Caco-2 (cell line): ENCODE results near the gene CRELD2. TPM values are rescaled to one million over a fixed set of nuclear protein-coding genes. Genes with fewer than 3 reads are reported as not detected.

Source experiments
- BruUV-seq: library from RNA; stranded (reverse); fragments of 400-500 nt; replicated peaks from 2 replicates; lab custom pipeline; 2021; lab: Mats Ljungman, UMichigan
- CTCF ChIA-PET: fragments of 300-600 bp; sonication (Branson Sonifier 250); formaldehyde crosslinking; loops from one replicate; lab custom pipeline; 2022; ENCODE audit warnings: antibody characterized with exemption; lab: Charles Lee
- POLR2A ChIA-PET: fragments of 300-600 bp; sonication (Branson Sonifier 250); formaldehyde crosslinking; loops from one replicate; lab custom pipeline; 2022; ENCODE audit warnings: antibody characterized with exemption; lab: Charles Lee
- DNase-seq, 2 experiments: peaks; one replicate each; pipeline versions ENCODE4 v3.0.0 to v3.0.0-alpha.2; 2020 to 2022
- H3K27me3 ChIP-seq: replicated peaks from 2 replicates; pipeline ENCODE4 v1.6.0; 2011; ENCODE audit warnings: low read length; ENCODE audit not compliant: control insufficient read depth, insufficient read depth
- H3K36me3 ChIP-seq: 2 replicates; pipeline ENCODE4 v1.5.1; 2011; ENCODE audit warnings: low read length; ENCODE audit not compliant: control insufficient read depth, insufficient read depth
- H3K4me1 ChIP-seq: fragments of 250-450 bp; sonication (Bioruptor Pico); 2 replicates; pipeline ENCODE4 v1.5.1; 2020; ENCODE audit warnings: mild to moderate bottlenecking
- H3K4me3 ChIP-seq: 2 replicates; pipeline ENCODE4 v1.5.1; 2011; ENCODE audit warnings: low read depth, mild to moderate bottlenecking, control low read depth, low read length
- H3K9me3 ChIP-seq: fragments of 250-450 bp; sonication (Bioruptor Pico); 2 replicates; pipeline ENCODE4 v1.5.1; 2020; ENCODE audit warnings: mild to moderate bottlenecking, moderate library complexity
- H3K27ac Mint-ChIP-seq: one replicate; pipeline ENCODE4 v1.8.0; 2022; ENCODE audit warnings: mixed read lengths; ENCODE audit not compliant: unreplicated experiment
- H3K27me3 Mint-ChIP-seq: one replicate; pipeline ENCODE4 v1.8.0; 2022; ENCODE audit warnings: mixed read lengths; ENCODE audit not compliant: insufficient read depth, unreplicated experiment
- H3K36me3 Mint-ChIP-seq: one replicate; pipeline ENCODE4 v1.8.0; 2022; ENCODE audit warnings: mild to moderate bottlenecking, mixed read lengths; ENCODE audit not compliant: insufficient read depth, unreplicated experiment
- H3K4me1 Mint-ChIP-seq: one replicate; pipeline ENCODE4 v1.8.0; 2022; ENCODE audit warnings: low read depth, mixed read lengths; ENCODE audit not compliant: unreplicated experiment
- H3K4me3 Mint-ChIP-seq: one replicate; pipeline ENCODE4 v1.8.0; 2022; ENCODE audit warnings: mild to moderate bottlenecking, moderate library complexity, mixed read lengths; ENCODE audit not compliant: unreplicated experiment
- H3K9me3 Mint-ChIP-seq: one replicate; pipeline ENCODE4 v1.8.0; 2022; ENCODE audit warnings: mixed read lengths; ENCODE audit not compliant: unreplicated experiment
- intact Hi-C: fragments of 100-400 bp; cut with micrococcal nuclease; formaldehyde crosslinking; loops from one replicate; pipeline ENCODE4 v1.10.0; 2022; ENCODE audit not compliant: unreplicated experiment
- total RNA-seq: library from RNA; stranded (reverse); gene quantifications from 2 replicates; pipeline ENCODE4 v1.2.3, GENCODE V29; 2022
- TF ChIP-seq, protein P1 (sequence below), 2 experiments: fragments of 200-600 bp in 1 of 2; IDR thresholded peaks; 1 replicate in 1 of 2; 2 replicates in 1 of 2; pipeline versions ENCODE4 v1.5.1 to v1.8.0; 2011 to 2022; ENCODE audit warnings: antibody characterized with exemption in 1 of 2, control low read depth in 1 of 2, inconsistent platforms in 1 of 2, low read depth in 1 of 2, low read length in 1 of 2, mild to moderate bottlenecking in 1 of 2, moderate library complexity in 1 of 2; ENCODE audit not compliant: insufficient read depth in 1 of 2, severe bottlenecking in 1 of 2, unreplicated experiment in 1 of 2

CRELD2 gene
- total RNA-seq, 1 experiment from 2014 or later, result 43.3 TPM

DNA sequence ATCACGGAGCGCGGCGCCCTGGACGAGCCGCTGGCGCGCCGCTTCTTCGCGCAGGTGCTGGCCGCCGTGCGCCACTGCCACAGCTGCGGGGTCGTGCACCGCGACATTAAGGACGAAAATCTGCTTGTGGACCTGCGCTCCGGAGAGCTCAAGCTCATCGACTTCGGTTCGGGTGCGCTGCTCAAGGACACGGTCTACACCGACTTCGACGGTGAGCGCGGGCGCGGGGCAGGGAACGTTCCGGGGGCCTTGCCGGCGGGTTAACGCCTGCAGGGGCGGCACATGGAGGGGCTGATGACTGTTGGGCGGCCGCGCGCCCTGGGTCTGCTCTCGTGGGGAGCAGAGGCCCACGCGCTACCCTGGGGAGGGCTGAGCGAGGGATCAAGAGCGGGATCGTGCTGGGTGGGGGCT is 43.2 kb downstream of the CRELD2 start:
- no peaks in the 10 kb centered on the region for H3K27me3 ChIP-seq
- peaks cover 53% of the 10 kb centered on the region for H3K36me3 Mint-ChIP-seq
- ChIA-PET CTCF (interaction anchor here (1.3 to 1.8 kb wide), 3 partner anchors 30 to 69 kb away, joined by 4 to 13 read pairs (median 5); no protein-coding TSS in a partner anchor), POLR2A (interaction anchor here (3.3 kb wide), 1 partner anchor 10 kb away, joined by 25 read pairs; no protein-coding TSS in a partner anchor)
- TF ChIP-seq, protein P1, sequence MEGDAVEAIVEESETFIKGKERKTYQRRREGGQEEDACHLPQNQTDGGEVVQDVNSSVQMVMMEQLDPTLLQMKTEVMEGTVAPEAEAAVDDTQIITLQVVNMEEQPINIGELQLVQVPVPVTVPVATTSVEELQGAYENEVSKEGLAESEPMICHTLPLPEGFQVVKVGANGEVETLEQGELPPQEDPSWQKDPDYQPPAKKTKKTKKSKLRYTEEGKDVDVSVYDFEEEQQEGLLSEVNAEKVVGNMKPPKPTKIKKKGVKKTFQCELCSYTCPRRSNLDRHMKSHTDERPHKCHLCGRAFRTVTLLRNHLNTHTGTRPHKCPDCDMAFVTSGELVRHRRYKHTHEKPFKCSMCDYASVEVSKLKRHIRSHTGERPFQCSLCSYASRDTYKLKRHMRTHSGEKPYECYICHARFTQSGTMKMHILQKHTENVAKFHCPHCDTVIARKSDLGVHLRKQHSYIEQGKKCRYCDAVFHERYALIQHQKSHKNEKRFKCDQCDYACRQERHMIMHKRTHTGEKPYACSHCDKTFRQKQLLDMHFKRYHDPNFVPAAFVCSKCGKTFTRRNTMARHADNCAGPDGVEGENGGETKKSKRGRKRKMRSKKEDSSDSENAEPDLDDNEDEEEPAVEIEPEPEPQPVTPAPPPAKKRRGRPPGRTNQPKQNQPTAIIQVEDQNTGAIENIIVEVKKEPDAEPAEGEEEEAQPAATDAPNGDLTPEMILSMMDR (IDR thresholded peaks at IDR 0.05; ENCODE audit: insufficient read depth in 1 of 2, low read depth in 1 of 2, low read length in 1 of 2, severe bottlenecking in 1 of 2, unreplicated experiment in 1 of 2), result no peak
- peaks cover 57% of the 10 kb centered on the region for H3K4me1 ChIP-seq
- peak overlapping the region; percentile 64 for H3K27ac Mint-ChIP-seq
- H3K9me3 ChIP-seq, result no peaks in the 10 kb centered on the region
- DNase-seq, result peak in 1 of 2 experiments; percentile 34
- peaks cover 4% of the 10 kb centered on the region for H3K36me3 ChIP-seq
- H3K4me3 Mint-ChIP-seq, result peak overlapping the region; percentile 82
- no peaks in the 10 kb centered on the region for H3K9me3 Mint-ChIP-seq
- no peaks in the 10 kb centered on the region for H3K27me3 Mint-ChIP-seq
- peak overlapping the region; percentile 80 for H3K4me3 ChIP-seq
- BruUV-seq, result no TSS peak
- H3K4me1 Mint-ChIP-seq, result peaks cover 7% of the 10 kb centered on the region
- intact Hi-C loops, result loop anchor here (1.0 kb wide), 1 partner anchor 30 kb away; no protein-coding TSS in a partner anchor

DNA sequence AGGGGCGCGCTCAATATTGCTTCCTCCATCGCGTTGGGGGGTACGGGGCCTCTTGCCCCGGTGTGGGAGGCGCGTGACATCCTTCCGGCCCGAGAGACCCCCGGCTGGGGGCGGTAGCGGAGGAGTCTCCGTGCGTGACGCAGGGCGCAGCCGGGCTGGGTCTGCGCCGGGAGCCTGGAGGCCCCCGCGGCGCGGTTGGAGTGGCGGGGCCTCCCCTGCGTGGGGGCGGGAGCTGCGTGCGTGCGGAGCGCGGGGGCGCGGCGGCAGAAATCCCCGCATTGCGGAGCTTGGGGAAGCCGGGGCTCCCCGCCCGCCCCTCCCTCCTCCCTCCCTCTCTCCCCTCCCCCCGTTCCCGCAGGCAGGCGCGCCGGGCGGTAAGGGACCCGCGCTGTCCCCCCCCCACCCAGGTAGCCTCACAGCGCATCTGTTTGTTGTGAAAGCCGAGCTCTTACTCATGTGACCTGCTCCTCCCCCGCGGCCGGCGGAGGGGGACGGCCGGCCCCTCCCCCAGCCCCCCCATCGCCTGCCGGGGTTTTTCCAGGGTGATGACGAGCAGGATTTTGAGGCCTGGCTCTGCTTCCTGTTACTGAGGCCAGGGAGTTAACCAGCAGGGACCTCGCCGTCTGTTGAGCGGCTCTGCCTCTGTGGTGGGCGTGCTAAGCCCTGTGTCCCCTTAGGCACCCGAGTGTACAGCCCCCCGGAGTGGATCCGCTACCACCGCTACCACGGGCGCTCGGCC is 43.7 kb downstream of the CRELD2 start:
- peak; percentile 63 to 80 for DNase-seq
- Mint-ChIP-seq H3K36me3 (peaks cover 57% of the 10 kb centered on the region), H3K4me1 (peaks cover 7% of the 10 kb centered on the region), H3K27me3 (no peaks in the 10 kb centered on the region), H3K4me3 (peak overlapping the region; percentile 82), H3K9me3 (no peaks in the 10 kb centered on the region), H3K27ac (peak overlapping the region; percentile 64)
- peaks cover 4% of the 10 kb centered on the region for H3K36me3 ChIP-seq
- H3K9me3 ChIP-seq, result no peaks in the 10 kb centered on the region
- BruUV-seq, result no TSS peak
- TF ChIP-seq, protein P1 (IDR thresholded peaks at IDR 0.05; ENCODE audit: insufficient read depth in 1 of 2, low read depth in 1 of 2, low read length in 1 of 2, severe bottlenecking in 1 of 2, unreplicated experiment in 1 of 2), result no peak
- intact Hi-C loops, result loop anchor here (1.0 kb wide), 1 partner anchor 31 kb away; no protein-coding TSS in a partner anchor
- H3K4me3 ChIP-seq, result peak overlapping the region; percentile 80
- CTCF ChIA-PET, result interaction anchor here (1.3 to 1.8 kb wide), 2 partner anchors 31 to 68 kb away, joined by 5 to 13 read pairs; no protein-coding TSS in a partner anchor
- H3K4me1 ChIP-seq, result peaks cover 63% of the 10 kb centered on the region
- POLR2A ChIA-PET, result interaction anchor here (1.6 to 3.3 kb wide), 2 partner anchors 10 to 68 kb away, joined by 12 to 25 read pairs; no protein-coding TSS in a partner anchor
- no peaks in the 10 kb centered on the region for H3K27me3 ChIP-seq
